CD8-positive, alpha-beta memory T cell (primary cell): ENCODE data around the gene ZNF189. TPM values are rescaled to one million over a fixed set of nuclear protein-coding genes. Genes with fewer than 3 reads are reported as not detected.

Experiments used
- CTCF ChIA-PET: fragments of 350-600 bp; sonication (Branson Sonifier 250); formaldehyde crosslinking; loops from one replicate; lab custom pipeline; 2021; ENCODE audit warnings: antibody characterized with exemption; lab: Charles Lee
- POLR2A ChIA-PET: fragments of 350-600 bp; sonication (Branson Sonifier 250); formaldehyde crosslinking; loops from one replicate; lab custom pipeline; 2021; ENCODE audit warnings: antibody characterized with exemption; lab: Charles Lee
- DNase-seq, 5 donors: peaks; one replicate each; pipeline versions ENCODE4 v3.0.0 to v3.0.0-alpha.2; 2020 to 2022; ENCODE audit warnings: mixed read lengths in 1 of 5
- H3K27ac ChIP-seq: one replicate; pipeline ENCODE4 v1.7.0; 2013; ENCODE audit warnings: low read depth, mild to moderate bottlenecking, low read length, moderate library complexity
- H3K27me3 ChIP-seq: 2 replicates; pipeline ENCODE4 v1.7.0; 2013; ENCODE audit warnings: low read length, mild to moderate bottlenecking; ENCODE audit not compliant: insufficient read depth, poor library complexity, severe bottlenecking
- H3K36me3 ChIP-seq: 2 replicates; pipeline ENCODE4 v1.7.0; 2013; ENCODE audit warnings: mild to moderate bottlenecking, low read length, moderate library complexity; ENCODE audit not compliant: insufficient read depth
- H3K4me1 ChIP-seq: 2 replicates; pipeline ENCODE4 v1.7.0; 2013; ENCODE audit warnings: mild to moderate bottlenecking, low read length, moderate library complexity; ENCODE audit not compliant: insufficient read depth
- H3K4me3 ChIP-seq: 2 replicates; pipeline ENCODE4 v1.7.0; 2013; ENCODE audit warnings: mild to moderate bottlenecking, low read length
- H3K9me3 ChIP-seq: 2 replicates; pipeline ENCODE4 v1.7.0; 2013; ENCODE audit warnings: mild to moderate bottlenecking, low read length
- H3K27ac Mint-ChIP-seq, 8 donors: one replicate each; pipeline ENCODE4 v1.8.0; 2020 to 2021; ENCODE audit warnings: mixed read lengths in 8 of 8, mild to moderate bottlenecking in 6 of 8, inconsistent platforms in 3 of 8, moderate library complexity in 3 of 8
- H3K27me3 Mint-ChIP-seq, 2 donors: one replicate each; pipeline ENCODE4 v1.8.0; 2020 to 2021; ENCODE audit warnings: mixed read lengths in 2 of 2, mild to moderate bottlenecking in 1 of 2, moderate library complexity in 1 of 2
- H3K36me3 Mint-ChIP-seq, 3 donors: one replicate each; pipeline ENCODE4 v1.8.0; 2020 to 2021; ENCODE audit warnings: mixed read lengths in 3 of 3, inconsistent platforms in 1 of 3, mild to moderate bottlenecking in 1 of 3
- H3K4me1 Mint-ChIP-seq, 3 donors: one replicate each; pipeline ENCODE4 v1.8.0; 2020 to 2021; ENCODE audit warnings: mixed read lengths in 3 of 3, inconsistent platforms in 1 of 3, mild to moderate bottlenecking in 1 of 3
- H3K4me3 Mint-ChIP-seq, 7 donors: one replicate each; pipeline ENCODE4 v1.8.0; 2020 to 2021; ENCODE audit warnings: mixed read lengths in 7 of 7, mild to moderate bottlenecking in 6 of 7, moderate library complexity in 4 of 7, inconsistent platforms in 2 of 7
- H3K9me3 Mint-ChIP-seq, 5 donors: one replicate each; pipeline ENCODE4 v1.8.0; 2020 to 2022; ENCODE audit warnings: mixed read lengths in 5 of 5, mild to moderate bottlenecking in 3 of 5, moderate library complexity in 2 of 5, inconsistent platforms in 1 of 5
- polyA plus RNA-seq: library from polyadenylated mRNA; unstranded; fragments of 300-500 nt; fragmentation: Illumina TruSeq; gene quantifications from one replicate; pipeline ENCODE4 v1.2.3, GENCODE V29; 2021
- total RNA-seq, 2 experiments: library from RNA; stranded (reverse); gene quantifications; one replicate each; pipeline ENCODE4 v1.2.3, GENCODE V29; 2021

The ZNF189 gene
- total and polyA plus RNA-seq, 3 experiments from 2014 or later, result 2.9 to 9.9 (median 9.7) TPM

DNA sequence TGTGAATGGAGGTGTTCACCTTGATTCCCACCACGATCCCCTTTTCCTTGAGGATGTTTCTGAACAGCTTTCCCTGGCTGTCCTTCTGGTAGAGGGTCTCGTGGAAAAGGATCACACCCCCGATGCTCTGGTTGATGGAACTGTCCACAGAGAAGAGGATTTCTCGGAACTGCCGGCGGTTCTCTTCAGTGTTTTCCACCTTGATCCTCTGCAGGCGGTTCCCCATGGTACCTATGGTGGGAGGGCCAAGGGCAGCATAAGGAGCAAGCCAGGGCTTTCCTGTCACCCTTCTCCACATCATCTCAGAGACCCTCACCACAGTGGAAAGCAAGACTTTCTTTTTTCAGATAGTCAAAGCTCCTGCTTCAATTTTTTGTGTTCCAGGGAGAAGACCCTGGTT lies 31.1 kb downstream of the ZNF189 start:
- ChIA-PET CTCF (no interaction called here), POLR2A (no interaction called here)
- H3K4me1 Mint-ChIP-seq, result no peaks in the 10 kb centered on the region
- no peaks in the 10 kb centered on the region for H3K9me3 ChIP-seq
- H3K4me3 ChIP-seq, result no peak overlapping the region
- no peaks in the 10 kb centered on the region for H3K9me3 Mint-ChIP-seq
- DNase-seq, result no peak
- H3K27ac ChIP-seq, result no peak overlapping the region
- no peaks in the 10 kb centered on the region for H3K4me1 ChIP-seq
- no peak overlapping the region for H3K4me3 Mint-ChIP-seq
- H3K27me3 Mint-ChIP-seq, result peaks cover 11 to 20% of the 10 kb centered on the region in 2 donors
- H3K36me3 ChIP-seq, result no peaks in the 10 kb centered on the region
- H3K27ac Mint-ChIP-seq, result no peak overlapping the region
- no peaks in the 10 kb centered on the region for H3K27me3 ChIP-seq
- H3K36me3 Mint-ChIP-seq, result no peaks in the 10 kb centered on the region

DNA sequence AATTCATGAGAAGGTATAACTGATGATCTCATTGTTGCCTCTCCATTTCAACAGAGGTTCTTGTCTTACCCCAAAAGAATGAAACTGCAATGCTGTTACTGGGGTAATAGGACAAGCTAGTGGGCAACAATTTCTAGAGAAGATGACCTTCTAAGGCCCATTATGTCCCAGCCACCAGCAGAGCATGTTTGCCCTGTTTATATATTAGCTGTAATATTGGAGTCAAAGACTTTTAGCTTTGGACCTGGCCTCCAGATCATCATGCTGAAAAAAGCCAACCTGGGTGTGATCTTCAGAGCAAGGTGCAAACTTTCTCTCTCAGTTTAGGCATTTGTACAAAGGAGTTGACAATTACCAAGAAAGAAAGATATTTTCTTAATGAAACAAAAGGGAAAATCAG lies 33.5 kb downstream of the ZNF189 start:
- no peak for DNase-seq
- H3K4me3 Mint-ChIP-seq, result no peak overlapping the region
- H3K4me1 Mint-ChIP-seq, result no peaks in the 10 kb centered on the region
- Histone ChIP-seq H3K27ac (no peak overlapping the region), H3K4me3 (no peak overlapping the region), H3K36me3 (no peaks in the 10 kb centered on the region), H3K27me3 (no peaks in the 10 kb centered on the region), H3K4me1 (no peaks in the 10 kb centered on the region), H3K9me3 (no peaks in the 10 kb centered on the region)
- peaks cover 15 to 39% of the 10 kb centered on the region in 2 donors for H3K27me3 Mint-ChIP-seq
- no peak overlapping the region for H3K27ac Mint-ChIP-seq
- POLR2A ChIA-PET, result no interaction called here
- H3K36me3 Mint-ChIP-seq, result no peaks in the 10 kb centered on the region
- no peaks in the 10 kb centered on the region for H3K9me3 Mint-ChIP-seq
- CTCF ChIA-PET, result no interaction called here

GRCh38 chr9:101432740-101433139 lies 34.1 kb downstream of the ZNF189 start:
- Histone ChIP-seq H3K4me3 (no peak overlapping the region), H3K36me3 (no peaks in the 10 kb centered on the region), H3K9me3 (no peaks in the 10 kb centered on the region), H3K4me1 (no peaks in the 10 kb centered on the region), H3K27ac (no peak overlapping the region), H3K27me3 (no peaks in the 10 kb centered on the region)
- Mint-ChIP-seq H3K27me3 (peaks cover 15 to 44% of the 10 kb centered on the region in 2 donors), H3K36me3 (no peaks in the 10 kb centered on the region), H3K9me3 (no peaks in the 10 kb centered on the region), H3K4me3 (no peak overlapping the region), H3K4me1 (no peaks in the 10 kb centered on the region), H3K27ac (no peak overlapping the region)
- CTCF ChIA-PET, result no interaction called here
- no peak for DNase-seq
- POLR2A ChIA-PET, result no interaction called here

GRCh38 chr9:101433229-101433628 lies 34.6 kb downstream of the ZNF189 start:
- Mint-ChIP-seq H3K27ac (no peak overlapping the region), H3K9me3 (no peaks in the 10 kb centered on the region)
- CTCF ChIA-PET, result no interaction called here

GRCh38 chr9:101434998-101435397 lies 36.3 kb downstream of the ZNF189 start:
- Histone ChIP-seq H3K27ac (no peak overlapping the region), H3K27me3 (no peaks in the 10 kb centered on the region), H3K36me3 (no peaks in the 10 kb centered on the region), H3K9me3 (no peaks in the 10 kb centered on the region), H3K4me1 (no peaks in the 10 kb centered on the region), H3K4me3 (no peak overlapping the region)
- Mint-ChIP-seq H3K4me1 (no peaks in the 10 kb centered on the region), H3K9me3 (no peaks in the 10 kb centered on the region), H3K36me3 (no peaks in the 10 kb centered on the region), H3K27ac (no peak overlapping the region), H3K4me3 (no peak overlapping the region), H3K27me3 (peaks cover 18 to 55% of the 10 kb centered on the region in 2 donors)
- DNase-seq, result no peak
- ChIA-PET CTCF (no interaction called here), POLR2A (no interaction called here)

More at GRCh38 chr9:101433229-101433628, 34.6 kb downstream of the ZNF189 start:
- POLR2A ChIA-PET, result no interaction called here
- Mint-ChIP-seq H3K36me3 (no peaks in the 10 kb centered on the region), H3K4me3 (no peak overlapping the region), H3K27me3 (peaks cover 15 to 47% of the 10 kb centered on the region in 2 donors), H3K4me1 (no peaks in the 10 kb centered on the region)
- DNase-seq, result no peak
- Histone ChIP-seq H3K4me3 (no peak overlapping the region), H3K9me3 (no peaks in the 10 kb centered on the region), H3K4me1 (no peaks in the 10 kb centered on the region), H3K27ac (no peak overlapping the region), H3K27me3 (no peaks in the 10 kb centered on the region), H3K36me3 (no peaks in the 10 kb centered on the region)

- H3K4me1 Mint-ChIP-seq, result no peaks in the 10 kb centered on the region
- Histone ChIP-seq H3K27me3 (no peaks in the 10 kb centered on the region), H3K36me3 (no peaks in the 10 kb centered on the region), H3K4me3 (no peak within 1 kb of the TSS), H3K27ac (no peak within 1 kb of the TSS), H3K4me1 (no peaks in the 10 kb centered on the region), H3K9me3 (no peaks in the 10 kb centered on the region)
- no peak within 1 kb of the TSS for H3K27ac Mint-ChIP-seq
- CTCF ChIA-PET, result no interaction called here
- no peak for DNase-seq
- POLR2A ChIA-PET, result no interaction called here
- no peak within 1 kb of the TSS for H3K4me3 Mint-ChIP-seq
- peaks cover 20 to 56% of the 10 kb centered on the region in 2 donors for H3K27me3 Mint-ChIP-seq
- H3K9me3 Mint-ChIP-seq, result no peaks in the 10 kb centered on the region
- no peaks in the 10 kb centered on the region for H3K36me3 Mint-ChIP-seq
Measured at GRCh38 chr9:101435601-101436079, 37.0 kb downstream of the ZNF189 start, which contains the start of gene ALDOB. Gene ALDOB, minus strand, starts transcription at chr9:101435774. Its CDS starts 4,887 bp downstream, at chr9:101430887.

- Histone ChIP-seq H3K27ac (no peak overlapping the region), H3K4me3 (no peak overlapping the region), H3K4me1 (no peaks in the 10 kb centered on the region), H3K27me3 (no peaks in the 10 kb centered on the region), H3K36me3 (no peaks in the 10 kb centered on the region), H3K9me3 (no peaks in the 10 kb centered on the region)
- POLR2A ChIA-PET, result no interaction called here
- H3K4me3 Mint-ChIP-seq, result no peak overlapping the region
- H3K36me3 Mint-ChIP-seq, result no peaks in the 10 kb centered on the region
- no peak overlapping the region for H3K27ac Mint-ChIP-seq
- H3K27me3 Mint-ChIP-seq, result peaks cover 23 to 67% of the 10 kb centered on the region in 2 donors
- CTCF ChIA-PET, result no interaction called here
- H3K4me1 Mint-ChIP-seq, result no peaks in the 10 kb centered on the region
- DNase-seq, result no peak
- no peaks in the 10 kb centered on the region for H3K9me3 Mint-ChIP-seq
Measured at GRCh38 chr9:101437806-101438232, 39.2 kb downstream of the ZNF189 start.

DNA sequence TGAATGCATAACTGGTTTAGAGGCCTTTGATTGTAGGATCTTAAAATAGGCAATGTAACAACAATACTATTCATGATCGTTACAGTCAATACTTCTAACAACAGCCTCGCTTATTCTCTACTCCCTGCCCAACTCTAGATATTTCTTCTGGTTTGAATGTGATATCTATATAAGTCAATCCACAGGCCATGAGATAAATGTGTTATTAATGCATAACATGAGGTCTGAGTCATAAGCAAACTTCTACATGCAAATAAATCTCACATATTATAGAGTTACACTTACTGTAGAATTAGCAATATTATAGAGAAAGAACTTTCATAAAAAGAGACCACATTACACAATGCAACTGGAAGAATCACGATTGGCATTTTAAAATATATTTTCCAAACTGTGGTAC lies 39.9 kb downstream of the ZNF189 start:
- POLR2A ChIA-PET, result no interaction called here
- CTCF ChIA-PET, result no interaction called here
- no peak overlapping the region for H3K4me3 ChIP-seq

More for the DNA sequence above, 39.9 kb downstream of the ZNF189 start:
- Histone ChIP-seq H3K4me1 (no peaks in the 10 kb centered on the region), H3K27me3 (no peaks in the 10 kb centered on the region), H3K9me3 (no peaks in the 10 kb centered on the region), H3K36me3 (no peaks in the 10 kb centered on the region), H3K27ac (no peak overlapping the region)
- Mint-ChIP-seq H3K36me3 (no peaks in the 10 kb centered on the region), H3K27me3 (peaks cover 28 to 71% of the 10 kb centered on the region in 2 donors), H3K9me3 (no peaks in the 10 kb centered on the region), H3K4me3 (no peak overlapping the region), H3K4me1 (no peaks in the 10 kb centered on the region), H3K27ac (no peak overlapping the region)
- no peak for DNase-seq
